Measurements from ENCODE around the gene SS18. TPM values are rescaled to one million over a fixed set of nuclear protein-coding genes. Genes with fewer than 3 reads are reported as not detected.

SS18 gene
- total RNA-seq, 1 donor from 2014 or later = 88.9 TPM

DNA sequence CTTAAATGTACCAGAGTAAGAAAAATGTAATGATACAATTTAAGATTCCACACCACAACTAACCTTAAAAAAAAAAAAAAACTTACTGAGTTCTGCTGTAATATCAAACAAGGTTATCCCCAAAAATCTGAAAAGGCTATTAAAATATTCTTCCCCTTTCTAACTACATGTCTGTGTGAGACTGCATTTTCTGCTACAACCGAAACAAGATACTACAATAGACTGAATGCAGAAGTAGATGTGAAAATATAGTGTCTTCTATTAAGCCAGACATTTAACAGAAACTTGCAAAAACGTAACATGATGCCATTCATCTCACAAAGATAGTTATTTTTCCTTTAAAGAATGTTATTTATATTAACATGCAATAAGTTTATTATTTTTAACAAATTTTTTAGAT lies 16.2 kb downstream of the SS18 start:
- no peak overlapping the region for H3K4me3 Mint-ChIP-seq (ENCODE audit: unreplicated experiment)
- peaks cover 3% of the 10 kb centered on the region for H3K9me3 Mint-ChIP-seq (ENCODE audit: unreplicated experiment)
- TF ChIP-seq, protein P1, sequence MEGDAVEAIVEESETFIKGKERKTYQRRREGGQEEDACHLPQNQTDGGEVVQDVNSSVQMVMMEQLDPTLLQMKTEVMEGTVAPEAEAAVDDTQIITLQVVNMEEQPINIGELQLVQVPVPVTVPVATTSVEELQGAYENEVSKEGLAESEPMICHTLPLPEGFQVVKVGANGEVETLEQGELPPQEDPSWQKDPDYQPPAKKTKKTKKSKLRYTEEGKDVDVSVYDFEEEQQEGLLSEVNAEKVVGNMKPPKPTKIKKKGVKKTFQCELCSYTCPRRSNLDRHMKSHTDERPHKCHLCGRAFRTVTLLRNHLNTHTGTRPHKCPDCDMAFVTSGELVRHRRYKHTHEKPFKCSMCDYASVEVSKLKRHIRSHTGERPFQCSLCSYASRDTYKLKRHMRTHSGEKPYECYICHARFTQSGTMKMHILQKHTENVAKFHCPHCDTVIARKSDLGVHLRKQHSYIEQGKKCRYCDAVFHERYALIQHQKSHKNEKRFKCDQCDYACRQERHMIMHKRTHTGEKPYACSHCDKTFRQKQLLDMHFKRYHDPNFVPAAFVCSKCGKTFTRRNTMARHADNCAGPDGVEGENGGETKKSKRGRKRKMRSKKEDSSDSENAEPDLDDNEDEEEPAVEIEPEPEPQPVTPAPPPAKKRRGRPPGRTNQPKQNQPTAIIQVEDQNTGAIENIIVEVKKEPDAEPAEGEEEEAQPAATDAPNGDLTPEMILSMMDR (IDR thresholded peaks at IDR 0.05; ENCODE audit: partially characterized antibody, unreplicated experiment) = no peak
- H3K27me3 Mint-ChIP-seq (ENCODE audit: unreplicated experiment) = peaks cover 2% of the 10 kb centered on the region
- H3K27ac Mint-ChIP-seq (ENCODE audit: unreplicated experiment) = no peak overlapping the region
- H3K4me1 Mint-ChIP-seq (ENCODE audit: low read depth, unreplicated experiment) = peaks cover 7% of the 10 kb centered on the region
- DNase-seq = no peak
- H3K36me3 Mint-ChIP-seq (ENCODE audit: unreplicated experiment) = peaks cover 5% of the 10 kb centered on the region

DNA sequence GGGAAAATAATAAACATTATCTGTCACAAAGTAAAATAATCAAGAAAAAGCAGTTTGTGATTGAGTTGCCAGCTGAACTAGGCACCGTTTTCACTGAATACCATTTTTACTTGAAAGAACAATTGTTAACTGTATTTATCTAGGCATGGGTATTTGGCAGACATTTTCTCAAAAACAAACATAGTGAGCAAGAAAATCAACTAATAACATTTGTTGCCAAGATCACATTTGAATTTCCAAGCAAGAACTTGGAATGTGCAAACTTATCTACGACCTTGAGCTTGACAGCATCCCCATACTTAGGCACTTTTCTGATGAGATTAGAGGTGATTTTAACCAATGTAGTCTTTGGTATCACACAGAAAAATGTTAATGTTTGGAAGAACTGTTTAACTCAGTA lies 16.7 kb downstream of the SS18 start:
- Mint-ChIP-seq H3K9me3 (ENCODE audit: unreplicated experiment) (peaks cover 3% of the 10 kb centered on the region), H3K4me3 (ENCODE audit: unreplicated experiment) (no peak overlapping the region), H3K27me3 (ENCODE audit: unreplicated experiment) (peaks cover 2% of the 10 kb centered on the region), H3K36me3 (ENCODE audit: unreplicated experiment) (peaks cover 5% of the 10 kb centered on the region), H3K27ac (ENCODE audit: unreplicated experiment) (no peak overlapping the region), H3K4me1 (ENCODE audit: low read depth, unreplicated experiment) (peaks cover 5% of the 10 kb centered on the region)
- no peak for DNase-seq
- TF ChIP-seq, protein P1 (IDR thresholded peaks at IDR 0.05; ENCODE audit: partially characterized antibody, unreplicated experiment) = no peak

DNA sequence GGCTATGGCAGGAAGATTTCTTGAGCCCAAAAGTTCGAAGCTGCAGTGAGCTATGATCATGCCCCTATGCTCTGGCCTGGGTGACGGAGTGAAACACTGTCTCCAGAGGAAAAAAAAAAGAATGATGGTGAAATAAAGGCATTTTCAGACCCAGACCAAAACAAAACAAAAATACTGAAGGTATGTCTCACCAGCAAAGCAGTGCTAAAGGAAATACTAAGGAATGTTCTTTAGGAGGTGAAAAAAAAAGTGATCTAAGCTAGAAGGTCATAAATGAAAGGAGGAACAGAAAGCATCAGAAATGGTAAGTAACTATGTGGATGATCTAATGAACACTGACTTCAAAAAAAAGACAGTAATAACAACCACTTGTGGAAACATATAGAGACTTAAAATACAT lies 18.7 kb downstream of the SS18 start:
- Mint-ChIP-seq H3K36me3 (ENCODE audit: unreplicated experiment) (peaks cover 11% of the 10 kb centered on the region), H3K27ac (ENCODE audit: unreplicated experiment) (no peak overlapping the region), H3K4me3 (ENCODE audit: unreplicated experiment) (no peak overlapping the region), H3K27me3 (ENCODE audit: unreplicated experiment) (peaks cover 2% of the 10 kb centered on the region), H3K4me1 (ENCODE audit: low read depth, unreplicated experiment) (peaks cover 5% of the 10 kb centered on the region), H3K9me3 (ENCODE audit: unreplicated experiment) (peaks cover 3% of the 10 kb centered on the region)
- no peak for DNase-seq
- TF ChIP-seq, protein P1 (IDR thresholded peaks at IDR 0.05; ENCODE audit: partially characterized antibody, unreplicated experiment) = no peak

DNA sequence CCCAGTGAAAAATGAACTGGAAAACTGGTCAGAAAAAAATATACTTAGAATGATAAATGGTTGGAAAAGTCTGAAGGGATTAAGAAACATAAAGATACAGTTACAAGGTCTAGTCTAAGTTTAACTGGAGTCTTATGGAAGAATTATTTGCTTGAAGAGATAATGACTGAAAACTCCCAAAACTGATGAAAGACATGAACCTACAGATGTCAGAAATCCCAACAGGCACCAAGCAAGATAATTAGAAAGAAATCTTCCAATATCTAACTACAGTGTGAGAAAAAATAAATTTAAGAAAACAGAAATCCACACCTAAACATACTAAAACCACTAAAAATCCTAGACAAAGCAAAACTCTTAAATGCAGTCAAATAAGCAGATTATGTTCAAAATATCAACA lies 19.4 kb downstream of the SS18 start:
- Mint-ChIP-seq H3K9me3 (ENCODE audit: unreplicated experiment) (peaks cover 3% of the 10 kb centered on the region), H3K4me1 (ENCODE audit: low read depth, unreplicated experiment) (peaks cover 5% of the 10 kb centered on the region), H3K27me3 (ENCODE audit: unreplicated experiment) (peaks cover 2% of the 10 kb centered on the region), H3K36me3 (ENCODE audit: unreplicated experiment) (peaks cover 11% of the 10 kb centered on the region), H3K4me3 (ENCODE audit: unreplicated experiment) (no peak overlapping the region), H3K27ac (ENCODE audit: unreplicated experiment) (no peak overlapping the region)
- TF ChIP-seq, protein P1 (IDR thresholded peaks at IDR 0.05; ENCODE audit: partially characterized antibody, unreplicated experiment) = no peak
- DNase-seq = no peak

DNA sequence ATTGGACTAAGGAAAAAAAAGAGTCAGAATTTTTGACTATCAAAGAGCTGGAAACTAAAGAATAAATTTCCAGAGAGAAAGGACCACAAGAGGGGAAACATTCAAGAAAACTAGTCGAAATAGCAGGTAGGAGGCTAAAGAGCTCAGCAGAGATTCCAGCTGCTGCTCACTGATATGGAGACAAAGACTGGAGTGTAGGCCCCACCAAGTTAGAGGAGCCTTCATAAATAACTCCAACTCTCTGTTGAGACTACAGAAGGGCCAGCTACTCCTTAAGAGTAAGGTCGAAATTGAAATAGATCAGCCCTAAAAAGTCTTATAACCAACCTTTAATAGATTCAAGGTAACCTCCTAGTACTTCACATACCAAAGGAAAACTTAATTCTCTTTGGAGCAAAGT lies 31.1 kb downstream of the SS18 start:
- peaks cover 3% of the 10 kb centered on the region for H3K27me3 Mint-ChIP-seq (ENCODE audit: unreplicated experiment)
- no peaks in the 10 kb centered on the region for H3K36me3 Mint-ChIP-seq (ENCODE audit: unreplicated experiment)
- DNase-seq = no peak

More for the DNA sequence above, 31.1 kb downstream of the SS18 start:
- peak overlapping the region; percentile 9 for H3K27ac Mint-ChIP-seq (ENCODE audit: unreplicated experiment)
- peaks cover 31% of the 10 kb centered on the region for H3K4me1 Mint-ChIP-seq (ENCODE audit: low read depth, unreplicated experiment)
- H3K9me3 Mint-ChIP-seq (ENCODE audit: unreplicated experiment) = peaks cover 3% of the 10 kb centered on the region
- no peak overlapping the region for H3K4me3 Mint-ChIP-seq (ENCODE audit: unreplicated experiment)
- TF ChIP-seq, protein P1 (IDR thresholded peaks at IDR 0.05; ENCODE audit: partially characterized antibody, unreplicated experiment) = no peak
